Measurements from ENCODE around the gene LRFN2. TPM values are rescaled to one million over a fixed set of nuclear protein-coding genes. Genes with fewer than 3 reads are reported as not detected.

The LRFN2 gene
- total and polyA plus RNA-seq, 2 of the 8 experiments (the other 6 are each of a cell fraction or from before 2014, with no cell fraction given) = 2.3 TPM

GRCh38 chr6:40482532-40482931 lies 104.6 kb downstream of the LRFN2 start:
- H3K23ac ChIP-seq (ENCODE audit: insufficient read length) = no peak overlapping the region
- H3K27ac ChIP-seq (ENCODE audit: low read depth, low read length) = no peak overlapping the region
- H2BK120ac ChIP-seq (replicated peaks; ENCODE audit: low read depth, low read length) = no peak overlapping the region
- no peak overlapping the region for H2BK20ac ChIP-seq (ENCODE audit: low read length)
- no peak overlapping the region; the same call in 1 of the 2 replicates for H2AK5ac ChIP-seq (ENCODE audit: low read depth, low read length)
- POLR2A ChIA-PET (ENCODE audit: partially characterized antibody) = no interaction called here
- H3K23me2 ChIP-seq (ENCODE audit: low read depth, low read length) = no peaks in the 10 kb centered on the region; the same call in 1 of the 2 replicates
- H2BK12ac ChIP-seq (ENCODE audit: low read depth, low read length) = no peak overlapping the region
- H3K79me2 ChIP-seq (ENCODE audit: control insufficient read depth in 1 of 2, insufficient read depth in 2 of 2, low read length in 2 of 2) = no peaks in the 10 kb centered on the region
- no peak overlapping the region for H2BK5ac ChIP-seq (ENCODE audit: low read depth, low read length)
- no peak overlapping the region for H4K8ac ChIP-seq (ENCODE audit: extremely low read depth, insufficient read depth, low read length)
- H3K4ac ChIP-seq (replicated peaks; ENCODE audit: insufficient read length, low read depth, low read length) = peak overlapping the region; percentile 15
- H2AFZ ChIP-seq (ENCODE audit: low read length) = no peak overlapping the region
- H3K14ac ChIP-seq (ENCODE audit: insufficient read length) = no peak overlapping the region
- no peak for DNase-seq (ENCODE audit: low read depth in 1 of 2, low spot score in 2 of 2)
- no peak overlapping the region for H4K5ac ChIP-seq (ENCODE audit: insufficient read length, low read depth, low read length)
- H3K4me2 ChIP-seq (ENCODE audit: insufficient read depth in 1 of 2, low read depth in 2 of 2, low read length in 2 of 2) = no peak overlapping the region
- H3K27me3 ChIP-seq (replicated peaks in 1 of 4; ENCODE audit: control insufficient read depth in 3 of 4, extremely low read depth in 1 of 4, insufficient read depth in 3 of 4, low read length in 3 of 4) = peaks cover 0 to 2% (median 0%) of the 10 kb centered on the region in 4 experiments; a peak in 1 of 7 replicates
- no peak overlapping the region for H3K9ac ChIP-seq (replicated peaks in 1 of 4; ENCODE audit: extremely low read depth in 1 of 4, low read depth in 3 of 4, low read length in 3 of 4)
- no peak overlapping the region for H3K56ac ChIP-seq (replicated peaks; ENCODE audit: insufficient read length, low read depth, low read length)
- peaks cover 0 to 9% (median 4%) of the 10 kb centered on the region in 4 experiments; a peak in 5 of 7 replicates for H3K4me1 ChIP-seq (replicated peaks in 1 of 4; ENCODE audit: control insufficient read depth in 3 of 4, insufficient read depth in 4 of 4, low read length in 3 of 4)
- no peak overlapping the region for H2BK15ac ChIP-seq (ENCODE audit: low read length)
- CTCF ChIA-PET (ENCODE audit: partially characterized antibody) = interaction anchor here (0.6 to 1.5 kb wide), 6 partner anchors 8 to 151 kb away, joined by 3 to 4 read pairs (median 3); no protein-coding TSS in a partner anchor
- H3K79me1 ChIP-seq (ENCODE audit: low read depth, low read length) = no peaks in the 10 kb centered on the region; the same call in 1 of the 2 replicates
- no peaks in the 10 kb centered on the region for H4K20me1 ChIP-seq (replicated peaks in 1 of 2; ENCODE audit: control insufficient read depth in 1 of 2, insufficient read depth in 2 of 2, low read length in 2 of 2)
- H3K4me3 ChIP-seq (ENCODE audit: extremely low read depth in 1 of 4, insufficient read depth in 2 of 4, low read depth in 3 of 4, low read length in 4 of 4) = no peak overlapping the region
- no peaks in the 10 kb centered on the region for H3K36me3 ChIP-seq (ENCODE audit: control insufficient read depth in 2 of 4, insufficient read depth in 4 of 4, low read length in 3 of 4)
- FAIRE-seq = no peak
- WGBS, 2 experiments (ENCODE audit: extremely low coverage in 1 of 2, insufficient coverage in 1 of 2, insufficient read length in 1 of 2, insufficient replicate concordance in 2 of 2, low coverage in 1 of 2, low lambda C conversion rate in 2 of 2, missing lambda C conversion rate in 1 of 2) = 84% methylated on average over 3 of the region's 7 CpGs; no CpG with 5 or more reads in 1 of the 2 experiments
- no peak overlapping the region for H4K91ac ChIP-seq (replicated peaks; ENCODE audit: insufficient read length, low read length)
- H3K9me3 ChIP-seq (ENCODE audit: insufficient read depth in 2 of 2, low read depth in 1 of 2, low read length in 1 of 2) = no peaks in the 10 kb centered on the region
- H3K18ac ChIP-seq (ENCODE audit: extremely low read depth, low read length) = no peak overlapping the region
- TF ChIP-seq RAD21 (IDR thresholded peaks at IDR 0.05 in 1 of 2, conservative IDR thresholded peaks at IDR 0.05 in 1 of 2; ENCODE audit: low read depth in 2 of 2, low read length in 2 of 2) (0 out of 4 replicates have a peak, but pooled peaks of 1 of the 2 experiments have one; percentile 3), POLR2AphosphoS5 (IDR thresholded peaks at IDR 0.05; ENCODE audit: low read depth, low read length) (no peak), CBX8 (IDR thresholded peaks at IDR 0.05; ENCODE audit: borderline replicate concordance, low read depth, low read length) (no peak), CEBPB (IDR thresholded peaks at IDR 0.05; ENCODE audit: low read depth, low read length) (no peak), MAFK (IDR thresholded peaks at IDR 0.05; ENCODE audit: low read depth, low read length) (no peak)

Measured in H1 (cell line).